ENCODE data around the gene SNAPC4. TPM values are rescaled to one million over a fixed set of nuclear protein-coding genes. Genes with fewer than 3 reads are reported as not detected.

Gene SNAPC4
- total RNA-seq, 1 experiment from 2014 or later = 7.5 TPM

- no peak overlapping the region for H3K4me3 ChIP-seq (ENCODE audit: low read length)
- TF ChIP-seq EZH2 (IDR thresholded peaks at IDR 0.05; ENCODE audit: low read length, unreplicated experiment) (no peak), CTCF (conservative IDR thresholded peaks at IDR 0.05; ENCODE audit: low read depth, low read length) (no peak), EZH2phosphoT487 (IDR thresholded peaks at IDR 0.05; ENCODE audit: borderline replicate concordance, low read length) (no peak)
- ChIA-PET CTCF (no interaction called here), POLR2A (ENCODE audit: unreplicated experiment) (no interaction called here)
- no peak overlapping the region for H2AFZ ChIP-seq (ENCODE audit: low read length)
- H3K4me2 ChIP-seq (ENCODE audit: low read length) = no peak overlapping the region
- intact Hi-C loops (cut with micrococcal nuclease) = no loop called here
- peaks cover 8% of the 10 kb centered on the region; the same call in 1 of the 2 replicates for H3K36me3 ChIP-seq (ENCODE audit: low read depth, low read length)
- H3K27ac ChIP-seq (ENCODE audit: low read length) = no peak overlapping the region
- H3K79me2 ChIP-seq (ENCODE audit: low read length) = no peaks in the 10 kb centered on the region
- no peak for DNase-seq
- no peak for ATAC-seq
- H3K4me1 ChIP-seq (ENCODE audit: insufficient read depth, low read length) = no peaks in the 10 kb centered on the region
- H3K27me3 ChIP-seq (ENCODE audit: low read length) = no peaks in the 10 kb centered on the region
- BruUV-seq (replicated peaks) = TSS peak; percentile 14
- no peaks in the 10 kb centered on the region for H3F3A ChIP-seq (ENCODE audit: low read length, unreplicated experiment)
- no peak overlapping the region for H3K9ac ChIP-seq (ENCODE audit: low read length)
- no peaks in the 10 kb centered on the region for H4K20me1 ChIP-seq (ENCODE audit: low read length)
- no peaks in the 10 kb centered on the region for H3K9me2 ChIP-seq (replicated peaks; ENCODE audit: low read length)
- H3K9me3 ChIP-seq (ENCODE audit: low read length) = no peaks in the 10 kb centered on the region
Measured at GRCh38 chr9:136447173-136447778, 47.3 kb upstream of the SNAPC4 start.

GRCh38 chr9:136445799-136446198, 45.8 kb upstream of the SNAPC4 start:
- intact Hi-C loops (cut with micrococcal nuclease) = no loop called here
- peaks cover 8% of the 10 kb centered on the region; the same call in 1 of the 2 replicates for H3K36me3 ChIP-seq (ENCODE audit: low read depth, low read length)
- ATAC-seq (no peak), DNase-seq (no peak)
- no peaks in the 10 kb centered on the region for H3K4me1 ChIP-seq (ENCODE audit: insufficient read depth, low read length)
- ChIA-PET POLR2A (ENCODE audit: unreplicated experiment) (no interaction called here), CTCF (no interaction called here)
- no peak overlapping the region for H3K9ac ChIP-seq (ENCODE audit: low read length)
- no peak for TF ChIP-seq EZH2phosphoT487 (IDR thresholded peaks at IDR 0.05; ENCODE audit: borderline replicate concordance, low read length)
- TF ChIP-seq CTCF (conservative IDR thresholded peaks at IDR 0.05; ENCODE audit: low read depth, low read length) = no peak
- H3F3A ChIP-seq (ENCODE audit: low read length, unreplicated experiment) = no peaks in the 10 kb centered on the region
- no peak overlapping the region for H3K27ac ChIP-seq (ENCODE audit: low read length)
- no peaks in the 10 kb centered on the region for H3K9me3 ChIP-seq (ENCODE audit: low read length)
- H3K79me2 ChIP-seq (ENCODE audit: low read length) = no peaks in the 10 kb centered on the region
- BruUV-seq (replicated peaks) = no TSS peak
- H4K20me1 ChIP-seq (ENCODE audit: low read length) = no peaks in the 10 kb centered on the region
- H3K4me2 ChIP-seq (ENCODE audit: low read length) = no peak overlapping the region
- no peaks in the 10 kb centered on the region for H3K9me2 ChIP-seq (replicated peaks; ENCODE audit: low read length)
- H2AFZ ChIP-seq (ENCODE audit: low read length) = no peak overlapping the region
- H3K27me3 ChIP-seq (ENCODE audit: low read length) = no peaks in the 10 kb centered on the region
- no peak overlapping the region for H3K4me3 ChIP-seq (ENCODE audit: low read length)

- intact Hi-C loops (cut with micrococcal nuclease) = no loop called here
- ChIA-PET POLR2A (ENCODE audit: unreplicated experiment) (no interaction called here), CTCF (no interaction called here)
Measured at GRCh38 chr9:136444102-136444501, 44.1 kb upstream of the SNAPC4 start.

More at GRCh38 chr9:136444102-136444501, 44.1 kb upstream of the SNAPC4 start:
- H3K9ac ChIP-seq (ENCODE audit: low read length) = no peak overlapping the region
- ATAC-seq (no peak), DNase-seq (no peak)
- no peak overlapping the region for H3K27ac ChIP-seq (ENCODE audit: low read length)
- no peaks in the 10 kb centered on the region for H3K9me3 ChIP-seq (ENCODE audit: low read length)
- no peaks in the 10 kb centered on the region for H3F3A ChIP-seq (ENCODE audit: low read length, unreplicated experiment)
- H3K9me2 ChIP-seq (replicated peaks; ENCODE audit: low read length) = no peaks in the 10 kb centered on the region
- TF ChIP-seq EZH2 (IDR thresholded peaks at IDR 0.05; ENCODE audit: low read length, unreplicated experiment) (no peak), EZH2phosphoT487 (IDR thresholded peaks at IDR 0.05; ENCODE audit: borderline replicate concordance, low read length) (no peak), CTCF (conservative IDR thresholded peaks at IDR 0.05; ENCODE audit: low read depth, low read length) (no peak)
- H3K36me3 ChIP-seq (ENCODE audit: low read depth, low read length) = peaks cover 4% of the 10 kb centered on the region; the same call in 1 of the 2 replicates
- H3K27me3 ChIP-seq (ENCODE audit: low read length) = no peaks in the 10 kb centered on the region
- H3K4me3 ChIP-seq (ENCODE audit: low read length) = no peak overlapping the region
- peaks cover 4% of the 10 kb centered on the region; the same call in 1 of the 2 replicates for H3K79me2 ChIP-seq (ENCODE audit: low read length)
- H3K4me2 ChIP-seq (ENCODE audit: low read length) = no peak overlapping the region
- no peaks in the 10 kb centered on the region; the same call in 1 of the 2 replicates for H3K4me1 ChIP-seq (ENCODE audit: insufficient read depth, low read length)
- no TSS peak for BruUV-seq (replicated peaks)
- H4K20me1 ChIP-seq (ENCODE audit: low read length) = no peaks in the 10 kb centered on the region
- H2AFZ ChIP-seq (ENCODE audit: low read length) = no peak overlapping the region
